DND-41 (cell line): ENCODE measurements around the gene ABCG4.

Experiments
- ATAC-seq: fragments of 200-7000 bp; cut with Tn5 transposase; 3 replicates; pipeline ENCODE4 v1.9.1; 2021; ENCODE audit warnings: low read depth; ENCODE audit not compliant: insufficient read depth
- DNase-seq: peaks from one replicate; pipeline ENCODE4 v3.0.0-alpha.2; 2020
- H2AFZ ChIP-seq: 2 replicates; pipeline ENCODE4 v1.6.0; 2012; ENCODE audit warnings: low read depth, low read length
- H3K27ac ChIP-seq: 2 replicates; pipeline ENCODE4 v1.5.1; 2012; ENCODE audit warnings: low read length, inconsistent platforms
- H3K27me3 ChIP-seq: fragments of 200-600 bp; sonication (generic); 2 replicates; pipeline ENCODE4 v1.6.0; 2012; ENCODE audit warnings: low read length, mild to moderate bottlenecking, inconsistent platforms; ENCODE audit not compliant: insufficient read depth, poor library complexity
- H3K36me3 ChIP-seq: 2 replicates; pipeline ENCODE4 v1.5.1; 2012; ENCODE audit warnings: low read length, inconsistent platforms; ENCODE audit not compliant: insufficient read depth
- H3K4me1 ChIP-seq: 2 replicates; pipeline ENCODE4 v1.5.1; 2012; ENCODE audit warnings: mild to moderate bottlenecking, low read length; ENCODE audit not compliant: insufficient read depth
- H3K4me2 ChIP-seq: 2 replicates; pipeline ENCODE4 v1.6.0; 2012; ENCODE audit warnings: mild to moderate bottlenecking, moderate library complexity, low read length, inconsistent platforms; ENCODE audit not compliant: insufficient read depth
- H3K4me3 ChIP-seq, 2 experiments: fragments of 200-600 bp in 1 of 2; shearing (Covaris generic) in 1 of 2; 2 replicates each; pipeline ENCODE4 v1.5.1; 2012 to 2016; ENCODE audit warnings: inconsistent platforms in 2 of 2, low read length in 2 of 2, mild to moderate bottlenecking in 2 of 2, low read depth in 1 of 2, moderate library complexity in 1 of 2
- H3K79me2 ChIP-seq: 2 replicates; pipeline ENCODE4 v1.6.0; 2012; ENCODE audit warnings: low read length, inconsistent platforms; ENCODE audit not compliant: insufficient read depth
- H3K9ac ChIP-seq: 2 replicates; pipeline ENCODE4 v1.6.0; 2012; ENCODE audit warnings: low read depth, mild to moderate bottlenecking, inconsistent platforms, low read length, moderate library complexity
- H3K9me3 ChIP-seq: 2 replicates; pipeline ENCODE4 v1.5.1; 2012; ENCODE audit warnings: low read length, moderate library complexity, mild to moderate bottlenecking, inconsistent platforms; ENCODE audit not compliant: insufficient read depth, severe bottlenecking
- H4K20me1 ChIP-seq: 2 replicates; pipeline ENCODE4 v1.6.0; 2012; ENCODE audit warnings: low read length; ENCODE audit not compliant: insufficient read depth
- EZH2 ChIP-seq: IDR thresholded peaks from 3 replicates; pipeline ENCODE4 v1.6.1; 2012; ENCODE audit warnings: borderline replicate concordance, low read depth, mild to moderate bottlenecking, moderate library complexity, low read length, inconsistent platforms; ENCODE audit not compliant: severe bottlenecking
- TF ChIP-seq, protein P1 (sequence below): IDR thresholded peaks from 2 replicates; pipeline ENCODE4 v1.5.1; 2012; ENCODE audit warnings: borderline replicate concordance, low read length, moderate library complexity, mild to moderate bottlenecking; ENCODE audit not compliant: poor library complexity, severe bottlenecking; ENCODE audit errors: extremely low read depth

Gene ABCG4

DNA sequence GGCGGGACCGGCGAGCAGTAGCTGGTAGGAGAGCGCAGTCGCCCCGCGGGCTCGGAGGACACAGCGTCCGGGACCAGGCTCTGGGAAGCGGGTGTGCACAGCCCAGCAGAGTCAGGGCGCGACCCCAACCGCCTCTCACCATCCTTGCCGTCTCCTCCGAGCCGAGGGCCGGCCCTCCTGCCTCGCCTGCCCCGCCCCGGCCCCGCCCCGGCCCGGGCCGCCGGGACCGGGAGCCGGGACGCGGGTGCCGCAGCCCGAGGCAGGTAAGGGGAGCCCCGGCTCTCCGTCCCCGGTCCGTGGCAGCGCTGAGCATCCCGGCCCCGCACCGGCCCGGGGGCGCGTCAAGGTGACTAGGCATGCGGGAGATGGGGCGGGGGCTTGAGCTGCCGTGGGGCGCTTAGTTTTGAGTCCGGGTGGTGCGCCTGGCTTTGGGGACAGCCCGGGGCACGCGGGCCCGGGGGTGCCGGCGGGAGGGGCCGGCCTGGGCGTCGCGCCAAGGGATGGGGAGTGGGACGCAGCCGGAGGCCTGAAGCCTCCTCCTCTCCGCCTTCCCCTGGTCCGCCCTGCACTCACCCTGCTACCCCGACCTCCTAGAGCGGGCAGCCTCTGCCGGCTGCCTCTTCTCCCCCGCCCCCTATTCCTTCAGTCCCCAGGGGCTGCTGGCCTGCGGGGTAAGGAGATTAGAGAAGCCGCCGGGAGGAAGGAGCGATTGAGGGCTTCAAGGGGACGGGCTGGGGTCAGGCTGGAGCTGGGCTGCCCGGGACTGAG, at the start of gene ABCG4:
TSS of gene ABCG4 (plus strand) at position 35 of the 768 bp plus-strand sequence. CDS start 914 bp downstream, outside the sequence.
- peaks cover 60% of the 10 kb centered on the region for H3K27me3 ChIP-seq
- peak; percentile 26 for DNase-seq

DNA sequence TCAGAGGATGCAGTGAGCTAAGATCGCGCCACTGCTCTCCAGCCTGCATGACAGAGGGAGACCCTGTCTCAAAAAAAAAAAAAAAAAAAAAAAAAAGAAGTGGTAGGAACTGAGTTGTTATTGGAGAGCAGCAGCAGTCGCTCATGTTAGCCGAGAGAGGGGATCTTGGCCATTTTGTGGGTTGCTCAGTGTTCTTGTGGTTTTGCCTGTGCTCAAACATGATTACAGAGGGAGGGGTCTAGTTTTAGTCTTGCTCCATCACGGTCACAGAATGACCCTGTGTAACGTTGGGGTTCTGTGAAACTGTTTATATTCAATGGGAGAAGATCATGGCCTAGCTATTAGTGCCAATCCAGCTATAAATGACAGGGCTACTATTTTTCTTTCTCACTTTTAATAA, 49.1 kb upstream of the ABCG4 start:
- peaks cover 39% of the 10 kb centered on the region for H3K36me3 ChIP-seq
- no peak for ATAC-seq
- no peak for TF ChIP-seq EZH2
- TF ChIP-seq, protein P1, sequence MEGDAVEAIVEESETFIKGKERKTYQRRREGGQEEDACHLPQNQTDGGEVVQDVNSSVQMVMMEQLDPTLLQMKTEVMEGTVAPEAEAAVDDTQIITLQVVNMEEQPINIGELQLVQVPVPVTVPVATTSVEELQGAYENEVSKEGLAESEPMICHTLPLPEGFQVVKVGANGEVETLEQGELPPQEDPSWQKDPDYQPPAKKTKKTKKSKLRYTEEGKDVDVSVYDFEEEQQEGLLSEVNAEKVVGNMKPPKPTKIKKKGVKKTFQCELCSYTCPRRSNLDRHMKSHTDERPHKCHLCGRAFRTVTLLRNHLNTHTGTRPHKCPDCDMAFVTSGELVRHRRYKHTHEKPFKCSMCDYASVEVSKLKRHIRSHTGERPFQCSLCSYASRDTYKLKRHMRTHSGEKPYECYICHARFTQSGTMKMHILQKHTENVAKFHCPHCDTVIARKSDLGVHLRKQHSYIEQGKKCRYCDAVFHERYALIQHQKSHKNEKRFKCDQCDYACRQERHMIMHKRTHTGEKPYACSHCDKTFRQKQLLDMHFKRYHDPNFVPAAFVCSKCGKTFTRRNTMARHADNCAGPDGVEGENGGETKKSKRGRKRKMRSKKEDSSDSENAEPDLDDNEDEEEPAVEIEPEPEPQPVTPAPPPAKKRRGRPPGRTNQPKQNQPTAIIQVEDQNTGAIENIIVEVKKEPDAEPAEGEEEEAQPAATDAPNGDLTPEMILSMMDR = no peak
- 0 out of 4 replicates have a peak overlapping the region, but pooled peaks of 1 of the 2 experiments have one; percentile 77 for H3K4me3 ChIP-seq
- no peak overlapping the region for H2AFZ ChIP-seq
- peak overlapping the region; percentile 78; the same call in 1 of the 2 replicates for H3K9ac ChIP-seq
- peak overlapping the region; percentile 90 for H3K4me2 ChIP-seq
- peaks cover 5% of the 10 kb centered on the region for H4K20me1 ChIP-seq
- no peaks in the 10 kb centered on the region for H3K9me3 ChIP-seq
- no peak overlapping the region for H3K27ac ChIP-seq
- DNase-seq = no peak
- H3K79me2 ChIP-seq = peaks cover 43% of the 10 kb centered on the region
- peaks cover 47% of the 10 kb centered on the region for H3K4me1 ChIP-seq
- H3K27me3 ChIP-seq = no peaks in the 10 kb centered on the region

More for the DNA sequence above, at the start of gene ABCG4:
- Histone ChIP-seq H3K4me2 (peak within 1 kb of the TSS; percentile 85), H3K9ac (peak within 1 kb of the TSS; percentile 49), H3K9me3 (no peaks in the 10 kb centered on the region), H3K4me1 (peaks cover 19% of the 10 kb centered on the region), H4K20me1 (peaks cover 8% of the 10 kb centered on the region; the same call in 1 of the 2 replicates), H2AFZ (peak within 1 kb of the TSS; percentile 80), H3K4me3 (peak within 1 kb of the TSS; percentile 13 to 59; a peak in 3 of 4 replicates), H3K27ac (no peak within 1 kb of the TSS), H3K79me2 (no peaks in the 10 kb centered on the region), H3K36me3 (no peaks in the 10 kb centered on the region)
- ATAC-seq = peak; percentile 64
- TF ChIP-seq, protein P1 = no peak
- TF ChIP-seq EZH2 = no peak

DNA sequence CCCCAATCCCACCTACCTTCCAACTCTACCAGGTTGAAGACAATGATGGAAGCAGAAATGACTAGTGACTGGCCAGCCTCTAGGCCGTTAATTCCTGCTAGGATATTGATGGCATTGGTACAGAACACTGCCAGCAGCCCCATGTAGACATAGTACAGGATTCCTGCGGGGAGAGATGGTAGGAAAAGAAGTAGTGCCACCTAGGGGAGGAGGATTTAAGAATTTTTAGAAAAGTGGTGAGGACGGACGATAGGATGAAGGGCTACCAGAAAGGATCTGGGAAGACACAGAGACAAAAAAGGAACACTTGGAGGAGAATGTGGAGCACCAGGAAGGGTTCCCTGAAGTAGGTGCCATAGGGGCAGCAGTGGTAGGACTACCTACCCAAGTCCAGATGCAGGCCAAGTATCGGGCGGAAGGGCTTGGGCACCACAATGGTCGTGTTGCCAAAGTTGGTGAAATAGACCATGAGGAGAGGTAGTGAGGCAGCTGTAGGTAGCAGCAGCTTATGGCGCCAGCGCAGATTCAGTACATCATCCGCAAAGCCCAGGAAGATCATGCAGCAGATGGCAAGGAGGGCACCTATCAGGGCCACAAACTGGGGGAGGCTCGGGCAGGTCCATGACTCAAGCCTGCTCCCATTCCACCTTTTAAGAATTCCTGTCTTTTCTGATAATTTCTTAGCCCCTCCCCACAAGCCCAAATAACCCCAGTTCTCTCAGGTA, 48.4 kb upstream of the ABCG4 start:
- peaks cover 47% of the 10 kb centered on the region for H3K4me1 ChIP-seq
- no peak for TF ChIP-seq EZH2
- TF ChIP-seq, protein P1 = peak; percentile 58

More for the DNA sequence above, 48.4 kb upstream of the ABCG4 start:
- Histone ChIP-seq H4K20me1 (no peaks in the 10 kb centered on the region), H3K27me3 (no peaks in the 10 kb centered on the region), H3K4me2 (peak overlapping the region; percentile 90), H2AFZ (no peak overlapping the region), H3K79me2 (peaks cover 38% of the 10 kb centered on the region), H3K9me3 (no peaks in the 10 kb centered on the region), H3K36me3 (peaks cover 34% of the 10 kb centered on the region), H3K9ac (peak overlapping the region; percentile 78), H3K27ac (peak overlapping the region; percentile 90), H3K4me3 (peak overlapping the region; percentile 71 to 77; a peak in 3 of 4 replicates)
- DNase-seq = no peak
- ATAC-seq = no peak
